WERI-Rb-1 (cell line): ENCODE measurements around the gene SLC25A31.

Experiments used
- DNase-seq: peaks from one replicate; pipeline ENCODE4 v3.0.0-alpha.2; 2020
- H3K27ac ChIP-seq: fragments of 250-450 bp; sonication (Bioruptor Pico); 2 replicates; pipeline ENCODE4 v1.5.1; 2020; ENCODE audit warnings: mild to moderate bottlenecking, moderate library complexity
- H3K27me3 ChIP-seq: fragments of 250-450 bp; sonication (Bioruptor Pico); 2 replicates; pipeline ENCODE4 v1.5.1; 2021; ENCODE audit warnings: mild to moderate bottlenecking, low read depth, moderate library complexity; ENCODE audit not compliant: insufficient read depth, severe bottlenecking
- H3K36me3 ChIP-seq: fragments of 250-450 bp; sonication (Bioruptor Pico); 2 replicates; pipeline ENCODE4 v1.5.1; 2020; ENCODE audit warnings: mild to moderate bottlenecking, moderate library complexity
- H3K4me3 ChIP-seq: 2 replicates; pipeline ENCODE4 v1.5.1; 2011; ENCODE audit warnings: low read depth, mild to moderate bottlenecking, control low read depth, low read length
- H3K9me3 ChIP-seq: fragments of 250-450 bp; sonication (Bioruptor Pico); 2 replicates; pipeline ENCODE4 v1.5.1; 2021; ENCODE audit warnings: mild to moderate bottlenecking, moderate library complexity; ENCODE audit not compliant: severe bottlenecking
- CTCF ChIP-seq: IDR thresholded peaks from 2 replicates; pipeline ENCODE4 v1.5.1; 2011; ENCODE audit warnings: low read depth, mild to moderate bottlenecking, control low read depth, inconsistent platforms, low read length

Gene SLC25A31

DNA sequence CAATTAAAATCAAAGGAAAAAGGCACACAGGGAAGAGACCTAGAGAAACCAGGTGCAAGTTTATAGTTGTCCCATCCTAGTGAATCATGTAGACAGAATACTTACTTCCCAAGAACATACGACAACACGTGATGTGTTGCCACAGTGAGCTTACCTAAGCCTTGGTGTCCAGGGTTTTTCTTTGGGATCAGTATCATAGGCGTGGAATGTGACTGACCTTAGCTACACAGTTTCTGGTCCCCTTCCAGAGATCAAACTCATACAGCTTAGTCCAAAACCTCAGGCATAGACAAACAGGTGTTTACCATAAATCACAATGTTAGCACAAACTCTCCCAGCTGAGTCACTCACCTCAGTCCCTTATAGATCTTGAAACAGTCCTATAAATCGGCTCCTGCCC is 17.7 kb downstream of the SLC25A31 start:
- Histone ChIP-seq H3K4me3 (no peak overlapping the region), H3K27ac (no peak overlapping the region), H3K27me3 (no peaks in the 10 kb centered on the region), H3K36me3 (no peaks in the 10 kb centered on the region), H3K9me3 (peaks cover 8% of the 10 kb centered on the region)
- TF ChIP-seq CTCF: no peak
- DNase-seq: no peak

- no peak for DNase-seq
- TF ChIP-seq CTCF: no peak
- Histone ChIP-seq H3K27ac (no peak overlapping the region), H3K4me3 (no peak overlapping the region), H3K36me3 (no peaks in the 10 kb centered on the region), H3K9me3 (peaks cover 8% of the 10 kb centered on the region), H3K27me3 (no peaks in the 10 kb centered on the region)
Measured at GRCh38 chr4:127748957-127749356, 18.8 kb downstream of the SLC25A31 start.

GRCh38 chr4:127756906-127757305 is 26.7 kb downstream of the SLC25A31 start:
- Histone ChIP-seq H3K27ac (no peak overlapping the region), H3K36me3 (no peaks in the 10 kb centered on the region), H3K9me3 (no peaks in the 10 kb centered on the region), H3K4me3 (no peak overlapping the region), H3K27me3 (no peaks in the 10 kb centered on the region)
- DNase-seq: no peak
- TF ChIP-seq CTCF: no peak

DNA sequence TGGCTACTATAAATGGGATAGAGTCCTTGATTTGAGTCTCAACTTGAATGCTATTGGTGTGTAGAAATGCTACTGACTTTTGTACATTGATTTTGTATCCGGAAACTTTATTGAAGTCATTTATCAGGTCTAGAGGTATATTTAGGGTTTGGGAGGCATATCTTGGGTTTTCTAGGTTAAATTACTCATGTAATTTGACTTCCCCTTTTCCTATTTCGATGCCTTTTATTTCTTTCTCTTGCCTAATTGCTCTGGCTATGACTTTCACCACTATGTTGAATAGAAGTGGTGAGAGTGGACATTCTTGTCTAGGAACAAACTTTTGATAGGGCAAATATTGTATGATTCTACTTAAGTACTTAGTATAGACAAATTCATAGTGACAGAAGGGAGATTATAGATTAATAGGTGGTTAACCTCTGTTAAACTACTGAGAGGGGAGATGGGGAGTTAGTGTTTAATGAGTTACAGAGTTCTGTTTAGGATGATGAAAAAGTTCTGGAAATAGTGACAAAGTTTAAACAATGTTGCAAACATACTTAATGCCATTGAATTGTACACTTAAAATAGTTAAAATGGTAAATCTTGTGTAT is 29.1 kb downstream of the SLC25A31 start:
- no peaks in the 10 kb centered on the region for H3K9me3 ChIP-seq
- H3K4me3 ChIP-seq: no peak overlapping the region
- TF ChIP-seq CTCF: no peak
- no peaks in the 10 kb centered on the region for H3K27me3 ChIP-seq
- no peak overlapping the region for H3K27ac ChIP-seq
- no peaks in the 10 kb centered on the region for H3K36me3 ChIP-seq
- DNase-seq: no peak

GRCh38 chr4:127759893-127760292 is 29.7 kb downstream of the SLC25A31 start:
- H3K27me3 ChIP-seq: no peaks in the 10 kb centered on the region
- H3K4me3 ChIP-seq: no peak overlapping the region
- no peak for DNase-seq
- H3K27ac ChIP-seq: no peak overlapping the region
- no peak for TF ChIP-seq CTCF
- H3K36me3 ChIP-seq: no peaks in the 10 kb centered on the region
- H3K9me3 ChIP-seq: no peaks in the 10 kb centered on the region
